ENCODE measurements around the gene DLGAP1.

DNA sequence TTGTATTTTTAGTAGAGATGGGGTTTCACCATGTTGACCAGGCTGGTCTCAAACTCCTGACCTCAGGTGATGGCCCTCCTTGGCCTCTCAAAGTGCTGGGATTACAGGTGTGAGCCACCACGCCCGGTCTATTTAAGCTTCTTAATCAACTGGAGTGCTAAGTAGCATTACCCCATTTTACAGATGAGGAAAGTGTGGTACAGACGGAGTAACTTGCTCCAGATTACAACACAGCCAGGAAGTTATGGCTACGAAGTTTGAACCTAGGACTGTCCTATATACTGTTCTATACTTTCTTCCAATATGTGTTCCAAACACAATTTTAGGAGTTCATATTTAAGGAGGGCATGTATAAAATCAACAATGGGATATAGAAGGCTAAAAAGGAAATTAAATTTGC is 807.5 kb downstream of the DLGAP1 start:
- TF ChIP-seq SP1 (IDR thresholded peaks at IDR 0.05) (no peak), REST (IDR thresholded peaks at IDR 0.05) (no peak), YY1 (IDR thresholded peaks at IDR 0.05) (no peak), TAF1 (conservative IDR thresholded peaks at IDR 0.05) (no peak), EGR1 (IDR thresholded peaks at IDR 0.05; ENCODE audit: low read depth in 2 of 2) (no peak), FOXA1 (IDR thresholded peaks at IDR 0.05) (no peak), RAD21 (IDR thresholded peaks at IDR 0.05) (no peak), MAX (IDR thresholded peaks at IDR 0.05) (no peak), JUND (IDR thresholded peaks at IDR 0.05) (no peak), NR2F2 (IDR thresholded peaks at IDR 0.05) (no peak), GABPA (IDR thresholded peaks at IDR 0.05 in 1 of 2, conservative IDR thresholded peaks at IDR 0.05 in 1 of 2) (no peak)
- TF ChIP-seq, protein P1, sequence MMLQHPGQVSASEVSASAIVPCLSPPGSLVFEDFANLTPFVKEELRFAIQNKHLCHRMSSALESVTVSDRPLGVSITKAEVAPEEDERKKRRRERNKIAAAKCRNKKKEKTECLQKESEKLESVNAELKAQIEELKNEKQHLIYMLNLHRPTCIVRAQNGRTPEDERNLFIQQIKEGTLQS (IDR thresholded peaks at IDR 0.05): no peak
- TF ChIP-seq, protein P2, sequence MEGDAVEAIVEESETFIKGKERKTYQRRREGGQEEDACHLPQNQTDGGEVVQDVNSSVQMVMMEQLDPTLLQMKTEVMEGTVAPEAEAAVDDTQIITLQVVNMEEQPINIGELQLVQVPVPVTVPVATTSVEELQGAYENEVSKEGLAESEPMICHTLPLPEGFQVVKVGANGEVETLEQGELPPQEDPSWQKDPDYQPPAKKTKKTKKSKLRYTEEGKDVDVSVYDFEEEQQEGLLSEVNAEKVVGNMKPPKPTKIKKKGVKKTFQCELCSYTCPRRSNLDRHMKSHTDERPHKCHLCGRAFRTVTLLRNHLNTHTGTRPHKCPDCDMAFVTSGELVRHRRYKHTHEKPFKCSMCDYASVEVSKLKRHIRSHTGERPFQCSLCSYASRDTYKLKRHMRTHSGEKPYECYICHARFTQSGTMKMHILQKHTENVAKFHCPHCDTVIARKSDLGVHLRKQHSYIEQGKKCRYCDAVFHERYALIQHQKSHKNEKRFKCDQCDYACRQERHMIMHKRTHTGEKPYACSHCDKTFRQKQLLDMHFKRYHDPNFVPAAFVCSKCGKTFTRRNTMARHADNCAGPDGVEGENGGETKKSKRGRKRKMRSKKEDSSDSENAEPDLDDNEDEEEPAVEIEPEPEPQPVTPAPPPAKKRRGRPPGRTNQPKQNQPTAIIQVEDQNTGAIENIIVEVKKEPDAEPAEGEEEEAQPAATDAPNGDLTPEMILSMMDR (IDR thresholded peaks at IDR 0.05; ENCODE audit: low read depth, low read length, missing input control): no peak
- TF ChIP-seq, protein P3, sequence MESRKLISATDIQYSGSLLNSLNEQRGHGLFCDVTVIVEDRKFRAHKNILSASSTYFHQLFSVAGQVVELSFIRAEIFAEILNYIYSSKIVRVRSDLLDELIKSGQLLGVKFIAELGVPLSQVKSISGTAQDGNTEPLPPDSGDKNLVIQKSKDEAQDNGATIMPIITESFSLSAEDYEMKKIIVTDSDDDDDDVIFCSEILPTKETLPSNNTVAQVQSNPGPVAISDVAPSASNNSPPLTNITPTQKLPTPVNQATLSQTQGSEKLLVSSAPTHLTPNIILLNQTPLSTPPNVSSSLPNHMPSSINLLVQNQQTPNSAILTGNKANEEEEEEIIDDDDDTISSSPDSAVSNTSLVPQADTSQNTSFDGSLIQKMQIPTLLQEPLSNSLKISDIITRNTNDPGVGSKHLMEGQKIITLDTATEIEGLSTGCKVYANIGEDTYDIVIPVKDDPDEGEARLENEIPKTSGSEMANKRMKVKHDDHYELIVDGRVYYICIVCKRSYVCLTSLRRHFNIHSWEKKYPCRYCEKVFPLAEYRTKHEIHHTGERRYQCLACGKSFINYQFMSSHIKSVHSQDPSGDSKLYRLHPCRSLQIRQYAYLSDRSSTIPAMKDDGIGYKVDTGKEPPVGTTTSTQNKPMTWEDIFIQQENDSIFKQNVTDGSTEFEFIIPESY (IDR thresholded peaks at IDR 0.05): no peak

Data from liver (tissue), 3 donors.